HG03565 (cell line): ENCODE results near the gene SLC25A4.
"Not testable (repeated sequence)": the region's sequence is repeated elsewhere in the genome, so short reads cannot be mapped to it uniquely, and the experiment has no call there.

Experiments used
- ATAC-seq: cut with Tn5 transposase; IDR thresholded peaks from one replicate; pipeline ENCODE4 v1.9.1; 2021; ENCODE audit warnings: mild to moderate bottlenecking, moderate library complexity; ENCODE audit not compliant: unreplicated experiment

The SLC25A4 gene

DNA sequence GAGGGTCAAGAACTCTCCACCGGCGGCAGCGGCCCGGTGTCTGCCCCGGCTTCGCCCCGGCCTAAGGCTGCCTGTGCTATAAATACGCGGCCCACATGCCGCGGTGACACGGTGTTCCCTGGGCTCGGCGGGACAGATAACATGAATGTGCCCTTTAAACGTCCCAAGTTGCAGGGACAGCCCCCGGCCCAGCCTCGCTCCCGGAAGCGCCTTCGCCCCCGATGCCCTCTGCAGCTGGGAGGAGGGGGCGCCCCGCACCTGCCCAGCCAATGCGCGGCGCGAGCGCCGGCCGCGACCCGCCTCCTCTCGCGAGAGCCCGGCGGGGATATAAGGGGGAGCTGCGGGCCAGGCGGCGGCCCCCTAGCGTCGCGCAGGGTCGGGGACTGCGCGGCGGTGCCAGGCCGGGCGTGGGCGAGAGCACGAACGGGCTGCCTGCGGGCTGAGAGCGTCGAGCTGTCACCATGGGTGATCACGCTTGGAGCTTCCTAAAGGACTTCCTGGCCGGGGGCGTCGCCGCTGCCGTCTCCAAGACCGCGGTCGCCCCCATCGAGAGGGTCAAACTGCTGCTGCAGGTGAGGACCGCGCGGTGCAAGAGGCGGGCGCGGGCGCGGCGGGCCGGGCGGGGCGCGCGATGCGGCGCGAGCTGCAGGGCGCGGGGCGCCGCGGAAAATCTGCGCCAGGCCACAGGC lies at the start of gene SLC25A4:
TSS of gene SLC25A4 (plus strand) at position 355 of the 689 bp plus-strand sequence. CDS start at position 462, 107 bp downstream.
- peak; percentile 87 for ATAC-seq

GRCh38 chr4:185093603-185094002 lies 49.5 kb upstream of the SLC25A4 start:
- no peak for ATAC-seq

DNA sequence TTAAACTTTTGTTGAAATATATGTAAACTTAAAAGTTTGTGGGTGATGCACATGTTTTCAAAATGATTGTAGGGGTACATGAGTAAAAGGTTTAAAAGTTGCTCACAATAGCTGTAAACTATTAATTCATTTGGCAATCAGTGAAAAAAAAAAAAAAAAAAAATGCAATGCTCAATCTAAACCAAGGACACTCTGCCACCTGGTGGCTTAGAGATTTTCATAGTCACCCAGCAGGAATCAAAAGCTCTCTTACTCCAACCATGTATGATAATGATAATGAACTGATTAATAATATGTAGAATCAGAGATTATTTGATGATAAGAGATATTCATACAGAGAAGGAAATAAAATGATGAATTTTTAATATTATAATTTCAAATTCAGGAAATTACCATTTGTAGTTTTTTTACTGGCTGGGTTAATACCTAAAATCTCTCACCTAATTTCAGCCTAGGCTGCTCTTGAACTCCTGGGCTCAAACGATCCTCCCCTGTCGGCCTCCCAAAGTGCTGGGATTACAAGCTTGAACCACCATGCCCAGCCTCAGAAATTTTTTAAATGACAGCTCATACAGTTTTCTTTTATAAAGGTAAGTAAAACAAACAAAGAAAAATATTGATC lies 46.9 kb upstream of the SLC25A4 start:
- no peak for ATAC-seq

- no peak for ATAC-seq
Measured at GRCh38 chr4:185098474-185098873, 44.6 kb upstream of the SLC25A4 start.

DNA sequence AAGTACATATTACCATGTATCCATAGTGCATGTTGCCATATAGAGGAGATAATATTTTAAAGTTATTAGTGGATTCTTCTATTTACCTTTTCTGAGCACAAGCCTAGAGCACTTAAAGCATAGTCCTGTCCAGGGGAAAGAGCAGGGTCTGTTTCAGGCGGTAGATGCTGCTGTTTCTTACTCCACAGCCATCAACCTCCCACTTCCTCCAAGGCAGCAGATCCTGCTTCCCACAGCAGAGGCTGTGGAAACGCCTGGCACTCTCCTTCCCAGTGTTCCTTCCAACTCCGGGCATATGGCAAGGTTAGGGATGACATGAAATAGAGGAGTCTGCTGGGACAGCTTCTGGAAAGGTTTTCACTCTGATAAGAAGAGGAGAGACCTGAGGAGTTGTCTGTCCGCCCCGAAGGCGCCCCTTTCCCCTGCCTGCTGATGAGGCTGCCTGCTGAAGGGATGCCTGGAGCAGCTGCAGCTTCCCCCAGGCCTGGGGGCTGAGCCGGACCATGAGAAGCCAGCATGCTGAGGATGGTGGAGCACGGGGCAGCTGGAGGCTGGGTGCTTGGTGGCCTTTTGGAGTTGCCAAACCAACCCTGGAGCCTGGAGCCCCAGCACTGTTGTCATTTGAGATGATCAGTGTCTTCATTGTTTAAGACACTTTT lies 43.9 kb upstream of the SLC25A4 start:
- no peak for ATAC-seq

DNA sequence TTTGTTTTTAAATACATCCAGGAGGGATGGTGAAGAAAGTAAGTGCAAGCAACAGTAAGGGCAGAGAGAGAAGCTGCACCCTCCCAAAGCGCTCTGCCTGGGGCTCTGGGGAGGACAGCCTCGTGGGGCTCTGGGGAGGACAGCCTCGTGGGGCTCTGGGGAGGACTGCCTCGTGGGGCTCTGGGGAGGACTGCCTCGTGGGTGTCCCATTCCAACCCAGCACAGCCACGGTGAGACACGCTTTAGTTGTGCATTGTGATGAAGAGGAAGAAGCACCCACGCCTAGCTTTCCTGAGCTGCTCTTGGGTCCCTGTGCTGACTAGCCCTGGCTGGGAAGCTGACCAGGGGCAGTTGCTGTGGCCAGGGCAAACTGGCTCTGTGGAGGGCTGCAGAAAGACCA lies 43.1 kb upstream of the SLC25A4 start:
- ATAC-seq, result no peak

DNA sequence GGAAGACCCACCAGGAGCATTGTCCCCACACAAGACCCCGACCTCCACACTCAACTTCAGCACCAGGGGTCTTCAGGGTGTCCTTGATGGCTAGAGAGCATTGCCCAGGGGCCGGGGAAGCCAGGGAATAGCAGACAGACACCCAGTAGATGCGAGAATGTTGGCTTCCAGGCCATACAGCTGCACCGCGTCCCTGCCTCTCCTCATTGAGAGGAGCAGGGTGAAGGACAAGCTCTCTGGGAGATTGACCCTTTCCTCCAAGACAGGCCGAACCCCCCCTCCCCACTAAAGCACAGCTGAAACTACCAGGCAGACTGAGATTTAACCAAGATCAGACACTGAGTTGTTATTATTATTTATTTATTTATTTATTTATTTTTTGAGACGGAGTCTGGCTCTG lies 42.6 kb upstream of the SLC25A4 start:
- no peak for ATAC-seq

- ATAC-seq, result no peak
Measured at GRCh38 chr4:185101354-185101890, 41.6 kb upstream of the SLC25A4 start.

DNA sequence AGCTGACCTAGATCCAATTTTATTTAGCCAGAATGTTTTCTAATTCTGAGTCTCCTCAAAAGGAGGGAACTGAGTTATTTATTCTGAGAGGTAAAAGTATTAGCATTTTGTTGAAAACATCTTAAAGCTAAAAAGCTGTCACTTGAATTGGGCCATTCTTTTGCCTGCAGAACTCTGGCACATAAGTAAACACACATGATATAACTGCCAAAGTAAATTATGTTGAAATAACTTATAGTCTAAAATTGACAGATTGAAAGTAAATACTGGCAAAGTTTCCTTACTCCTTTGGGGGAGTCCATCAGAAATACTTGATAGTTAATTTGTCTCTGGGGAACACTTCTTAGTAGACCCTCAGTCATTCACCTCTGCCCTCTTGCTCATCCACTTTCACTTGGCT lies 38.3 kb upstream of the SLC25A4 start:
- no peak for ATAC-seq

- ATAC-seq, result no peak
Measured at GRCh38 chr4:185106353-185106752, 36.7 kb upstream of the SLC25A4 start.

DNA sequence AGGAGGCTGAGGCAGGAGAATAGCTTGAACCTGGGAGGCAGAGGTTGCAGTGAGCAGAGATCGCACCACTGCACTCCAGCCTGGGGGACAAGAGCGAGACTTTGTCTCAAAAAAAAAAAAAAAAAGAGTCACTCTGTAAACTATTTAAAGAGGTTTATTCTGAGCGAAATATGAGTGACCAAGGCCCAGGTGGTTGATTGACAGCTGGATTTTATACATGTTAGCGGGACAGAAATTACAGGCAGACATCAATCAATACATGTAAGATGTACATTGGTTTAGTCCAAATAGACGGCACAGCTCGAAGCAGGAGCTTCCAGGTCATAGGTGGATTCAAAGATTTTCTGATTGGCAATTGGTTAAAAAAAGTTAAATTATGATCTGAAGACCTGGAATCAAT lies 35.5 kb upstream of the SLC25A4 start:
- not testable (repeated sequence) for ATAC-seq

- ATAC-seq, result no peak
Measured at GRCh38 chr4:185108185-185108584, 34.9 kb upstream of the SLC25A4 start.

DNA sequence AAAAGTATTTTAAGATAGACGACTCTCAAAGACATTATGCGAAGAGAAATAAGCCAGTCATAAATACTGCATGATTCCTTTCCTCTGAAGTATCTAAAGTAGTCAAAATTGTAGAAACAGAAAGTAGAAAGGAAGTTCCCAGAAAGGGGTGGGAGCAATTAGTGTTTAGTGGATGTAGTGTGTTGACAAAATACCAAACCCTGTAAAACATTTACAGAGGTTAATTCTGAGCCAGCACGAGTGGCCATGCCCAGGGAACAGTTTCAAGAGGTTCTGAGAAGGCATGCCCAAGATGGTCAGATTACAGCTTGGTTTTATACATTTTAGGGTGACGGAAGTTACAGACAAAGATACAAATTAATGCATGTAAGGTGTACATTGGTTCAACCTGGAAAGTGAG lies 34.4 kb upstream of the SLC25A4 start:
- no peak for ATAC-seq

- ATAC-seq, result no peak
Measured at GRCh38 chr4:185109736-185110135, 33.3 kb upstream of the SLC25A4 start.

GRCh38 chr4:185110375-185110823 lies 32.7 kb upstream of the SLC25A4 start:
- no peak for ATAC-seq

DNA sequence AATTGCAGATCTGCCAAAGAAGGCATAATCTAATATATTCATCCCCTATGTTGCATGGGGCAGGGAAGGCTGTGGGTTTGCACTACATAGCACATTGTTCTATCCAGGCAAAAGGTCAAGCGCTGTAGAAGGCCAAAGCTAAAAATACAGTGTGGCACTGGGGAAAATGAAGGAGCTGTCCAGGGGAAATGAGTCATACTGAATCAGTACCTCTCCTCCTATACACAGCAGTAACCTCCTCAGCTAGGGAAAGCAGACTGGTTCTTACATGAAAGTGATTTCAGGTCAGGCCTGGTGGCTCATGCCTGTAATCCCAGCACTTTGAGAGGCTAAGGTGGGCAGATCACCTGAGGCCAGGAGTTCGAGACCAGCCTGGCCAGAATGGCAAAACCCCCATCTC lies 31.0 kb upstream of the SLC25A4 start:
- ATAC-seq, result no peak

DNA sequence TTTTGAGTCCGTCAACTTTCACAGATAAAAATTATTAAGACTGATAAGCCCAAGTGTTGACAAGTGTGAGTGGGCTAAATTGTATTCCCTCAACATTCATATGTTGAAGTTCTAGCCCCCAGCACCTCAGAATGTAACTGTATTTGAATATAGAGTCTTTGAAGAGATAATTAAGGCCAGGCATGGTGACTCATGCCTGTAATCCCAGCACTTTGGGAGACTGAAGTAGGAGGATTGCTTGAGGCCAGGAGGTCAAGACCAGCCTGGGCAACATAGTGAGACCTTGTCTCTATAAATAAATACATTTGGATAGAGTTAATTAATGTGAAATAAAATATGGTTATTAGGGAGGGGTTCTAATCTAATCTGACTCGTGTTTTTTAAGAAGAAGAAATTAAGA lies 29.7 kb upstream of the SLC25A4 start:
- ATAC-seq, result no peak

GRCh38 chr4:185115827-185116232 lies 27.2 kb upstream of the SLC25A4 start:
- no peak for ATAC-seq

GRCh38 chr4:185117300-185117934 lies 25.6 kb upstream of the SLC25A4 start:
- ATAC-seq, result no peak

DNA sequence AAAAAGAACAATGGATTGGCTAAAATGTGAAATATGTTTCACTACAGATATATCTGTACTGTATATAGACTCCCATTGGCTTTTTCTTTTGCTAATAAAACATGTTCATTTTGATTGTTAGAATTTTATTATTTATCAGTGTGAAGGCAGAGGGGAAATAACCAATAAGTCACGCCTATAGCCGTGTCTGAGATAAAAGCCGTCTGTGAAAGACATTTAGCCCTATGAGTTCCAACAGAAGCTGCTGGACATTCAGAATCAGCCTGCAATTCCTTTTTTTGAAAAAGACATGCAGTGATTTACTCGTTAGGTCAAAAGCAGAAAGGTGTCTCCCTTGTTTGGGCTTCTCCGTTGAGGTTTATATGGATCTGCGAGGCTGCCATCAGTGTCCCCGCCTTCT lies 24.2 kb upstream of the SLC25A4 start:
- ATAC-seq, result no peak

GRCh38 chr4:185119467-185119866 lies 23.6 kb upstream of the SLC25A4 start:
- not testable (repeated sequence) for ATAC-seq
